A673 (cell line): ENCODE measurements around the gene PIP5K1A. TPM values are rescaled to one million over a fixed set of nuclear protein-coding genes. Genes with fewer than 3 reads are reported as not detected.

Experiments
- BruUV-seq: library from RNA; stranded (reverse); fragments of 400-500 nt; replicated peaks from 2 replicates; lab custom pipeline; 2021; lab: Mats Ljungman, UMichigan
- CTCF ChIA-PET: fragments of 300-600 bp; sonication (Branson Sonifier 250); formaldehyde crosslinking; loops from one replicate; lab custom pipeline; 2022; ENCODE audit warnings: antibody characterized with exemption; lab: Charles Lee
- POLR2A ChIA-PET: fragments of 300-600 bp; sonication (Branson Sonifier 250); formaldehyde crosslinking; loops from one replicate; lab custom pipeline; 2022; ENCODE audit warnings: antibody characterized with exemption; ENCODE audit not compliant: low non-redundant PET; lab: Charles Lee
- DNase-seq: peaks from one replicate; pipeline ENCODE4 v3.0.0-alpha.2; 2015; ENCODE audit warnings: low spot score
- H3K27ac ChIP-seq: fragments of 200-600 bp; sonication (generic); 2 replicates; pipeline ENCODE4 v1.5.1; 2016; ENCODE audit warnings: mixed run types, low read depth, mild to moderate bottlenecking, mixed read lengths, antibody characterized with exemption, low read length; ENCODE audit not compliant: poor library complexity, severe bottlenecking
- H3K27me3 ChIP-seq: fragments of 200-600 bp; sonication (generic); replicated peaks from 2 replicates; pipeline ENCODE4 v1.6.1; 2017; ENCODE audit warnings: mixed run types, low read depth, mild to moderate bottlenecking, mixed read lengths, antibody characterized with exemption, low read length; ENCODE audit not compliant: insufficient read depth, poor library complexity
- H3K36me3 ChIP-seq: fragments of 200-600 bp; sonication (generic); 2 replicates; pipeline ENCODE4 v1.6.1; 2016; ENCODE audit warnings: mixed run types, mild to moderate bottlenecking, mixed read lengths, antibody characterized with exemption, low read length; ENCODE audit not compliant: insufficient read depth, poor library complexity, severe bottlenecking
- H3K4me1 ChIP-seq: fragments of 200-600 bp; sonication (generic); 2 replicates; pipeline ENCODE4 v1.6.1; 2017; ENCODE audit warnings: mixed run types, mild to moderate bottlenecking, mixed read lengths, antibody characterized with exemption, low read length; ENCODE audit not compliant: insufficient read depth, poor library complexity, severe bottlenecking
- H3K4me3 ChIP-seq: fragments of 200-600 bp; sonication (generic); 2 replicates; pipeline ENCODE4 v1.5.1; 2016; ENCODE audit warnings: low read depth, mixed run types, mild to moderate bottlenecking, mixed read lengths, low read length; ENCODE audit not compliant: poor library complexity, severe bottlenecking
- H3K9me3 ChIP-seq: fragments of 200-600 bp; sonication (generic); 2 replicates; pipeline ENCODE4 v1.6.1; 2016; ENCODE audit warnings: mixed run types, low read depth, mild to moderate bottlenecking, mixed read lengths, antibody characterized with exemption, low read length; ENCODE audit not compliant: poor library complexity, severe bottlenecking
- EZH2 ChIP-seq: fragments of 200-600 bp; sonication (generic); IDR thresholded peaks from 2 replicates; pipeline ENCODE4 v1.6.1; 2017; ENCODE audit warnings: borderline replicate concordance, low read depth, mild to moderate bottlenecking, mixed read lengths, antibody characterized with exemption, low read length; ENCODE audit not compliant: poor library complexity, severe bottlenecking
- intact Hi-C: fragments of 100-400 bp; cut with micrococcal nuclease; formaldehyde crosslinking; loops from one replicate; pipeline ENCODE4 v1.10.0; 2022; ENCODE audit not compliant: unreplicated experiment
- total RNA-seq: library from RNA; stranded (reverse); gene quantifications from 2 replicates; pipeline ENCODE4 v1.2.3, GENCODE V29; 2021
- TF ChIP-seq, protein P1 (sequence below): fragments of 300-800, 200-600 bp; sonication (generic); conservative IDR thresholded peaks from 2 replicates; pipeline ENCODE4 v1.5.1; 2017; ENCODE audit warnings: low read depth, mild to moderate bottlenecking, antibody characterized with exemption, low read length, moderate library complexity, mixed read lengths

The PIP5K1A gene
- total RNA-seq, 1 experiment from 2014 or later: 115 TPM

DNA sequence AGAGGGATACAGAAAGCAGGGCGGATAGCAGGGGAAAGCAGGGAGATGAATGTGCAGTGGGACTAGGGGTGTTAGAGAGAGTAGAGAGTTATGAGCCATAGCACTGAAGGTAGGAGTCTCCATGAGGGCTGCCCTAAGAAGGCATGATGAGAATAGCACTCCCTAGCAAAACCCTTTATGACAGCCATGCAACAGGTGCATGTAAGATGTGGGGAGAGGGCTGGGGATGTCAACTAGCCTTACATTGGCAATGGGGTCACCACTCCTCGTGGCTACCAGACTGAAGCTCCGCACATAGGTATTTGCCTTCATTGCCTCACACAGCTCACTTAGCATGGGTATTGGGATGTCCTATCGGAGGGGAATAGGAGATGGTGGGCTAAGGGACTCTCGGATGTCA, 27.2 kb upstream of the PIP5K1A start:
- intact Hi-C loops: no loop called here
- Histone ChIP-seq H3K36me3 (peaks cover 36% of the 10 kb centered on the region), H3K27ac (no peak overlapping the region), H3K27me3 (no peaks in the 10 kb centered on the region), H3K4me3 (no peak overlapping the region), H3K9me3 (no peaks in the 10 kb centered on the region), H3K4me1 (peaks cover 7% of the 10 kb centered on the region)
- TF ChIP-seq, protein P1, sequence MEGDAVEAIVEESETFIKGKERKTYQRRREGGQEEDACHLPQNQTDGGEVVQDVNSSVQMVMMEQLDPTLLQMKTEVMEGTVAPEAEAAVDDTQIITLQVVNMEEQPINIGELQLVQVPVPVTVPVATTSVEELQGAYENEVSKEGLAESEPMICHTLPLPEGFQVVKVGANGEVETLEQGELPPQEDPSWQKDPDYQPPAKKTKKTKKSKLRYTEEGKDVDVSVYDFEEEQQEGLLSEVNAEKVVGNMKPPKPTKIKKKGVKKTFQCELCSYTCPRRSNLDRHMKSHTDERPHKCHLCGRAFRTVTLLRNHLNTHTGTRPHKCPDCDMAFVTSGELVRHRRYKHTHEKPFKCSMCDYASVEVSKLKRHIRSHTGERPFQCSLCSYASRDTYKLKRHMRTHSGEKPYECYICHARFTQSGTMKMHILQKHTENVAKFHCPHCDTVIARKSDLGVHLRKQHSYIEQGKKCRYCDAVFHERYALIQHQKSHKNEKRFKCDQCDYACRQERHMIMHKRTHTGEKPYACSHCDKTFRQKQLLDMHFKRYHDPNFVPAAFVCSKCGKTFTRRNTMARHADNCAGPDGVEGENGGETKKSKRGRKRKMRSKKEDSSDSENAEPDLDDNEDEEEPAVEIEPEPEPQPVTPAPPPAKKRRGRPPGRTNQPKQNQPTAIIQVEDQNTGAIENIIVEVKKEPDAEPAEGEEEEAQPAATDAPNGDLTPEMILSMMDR: no peak
- no peak for TF ChIP-seq EZH2
- ChIA-PET POLR2A (interaction anchor here (0.6 kb wide), 1 partner anchor 76 kb away, joined by 4 read pairs; no protein-coding TSS in a partner anchor), CTCF (no interaction called here)
- DNase-seq: no peak
- BruUV-seq: no TSS peak

GRCh38 chr1:151175041-151175741, 23.2 kb upstream of the PIP5K1A start:
- CTCF ChIA-PET: interaction anchor here (1.0 kb wide), 1 partner anchor 76 kb away, joined by 4 read pairs; no protein-coding TSS in a partner anchor
- POLR2A ChIA-PET: interaction anchor here (1.0 kb wide), 1 partner anchor 52 kb away, joined by 4 read pairs; no protein-coding TSS in a partner anchor
- peaks cover 50% of the 10 kb centered on the region for H3K36me3 ChIP-seq
- H3K27ac ChIP-seq: no peak overlapping the region
- no peak for TF ChIP-seq EZH2
- TF ChIP-seq, protein P1: no peak
- no TSS peak for BruUV-seq
- no peaks in the 10 kb centered on the region for H3K27me3 ChIP-seq
- intact Hi-C loops: no loop called here
- no peak overlapping the region for H3K4me3 ChIP-seq
- H3K4me1 ChIP-seq: no peaks in the 10 kb centered on the region
- no peak for DNase-seq
- no peaks in the 10 kb centered on the region for H3K9me3 ChIP-seq

DNA sequence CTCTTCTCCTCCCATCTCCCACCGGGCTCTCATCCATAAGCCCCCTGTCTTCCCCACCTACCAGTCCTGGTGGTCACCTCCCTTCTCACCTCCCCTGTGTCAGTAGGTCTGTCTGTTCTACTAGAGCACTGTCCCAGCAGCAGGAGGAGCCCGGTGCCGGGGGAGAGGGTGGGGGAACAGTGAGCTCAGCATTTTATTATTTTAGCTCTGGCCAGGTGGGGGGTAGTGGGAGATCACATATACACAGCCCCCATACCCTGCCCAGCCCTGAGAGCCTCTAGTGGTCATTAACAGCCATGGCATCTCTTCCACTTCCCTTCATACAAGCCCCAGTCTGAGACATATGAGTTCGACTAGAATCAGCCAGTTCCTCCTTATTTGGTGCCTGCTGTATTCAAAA, 22.5 kb upstream of the PIP5K1A start, which contains the start of gene TMOD4:
TSS of gene TMOD4 (minus strand) at position 119 of the 400 bp plus-strand sequence. CDS start 1,106 bp downstream, outside the sequence.
- CTCF ChIA-PET: interaction anchor here (0.7 kb wide), 1 partner anchor 76 kb away, joined by 4 read pairs; no protein-coding TSS in a partner anchor
- intact Hi-C loops: no loop called here
- BruUV-seq: no TSS peak
- peak; percentile 39 for DNase-seq
- Histone ChIP-seq H3K27me3 (no peaks in the 10 kb centered on the region), H3K36me3 (peaks cover 54% of the 10 kb centered on the region), H3K4me3 (no peak within 1 kb of the TSS), H3K27ac (no peak within 1 kb of the TSS), H3K4me1 (no peaks in the 10 kb centered on the region), H3K9me3 (no peaks in the 10 kb centered on the region)
- TF ChIP-seq, protein P1: peak; percentile 54
- no peak for TF ChIP-seq EZH2
- POLR2A ChIA-PET: no interaction called here
